Measurements from ENCODE around the gene QRICH2.
"Not testable (repeated sequence)": the region's sequence is repeated elsewhere in the genome, so short reads cannot be mapped to it uniquely, and the experiment has no call there.

The QRICH2 gene

GRCh38 chr17:76312735-76313134 lies 4.7 kb upstream of the QRICH2 start:
- 78% methylated on average over 3 of the region's 9 CpGs for WGBS (ENCODE audit: insufficient coverage)
- H3K36me3 ChIP-seq (ENCODE audit: control insufficient read depth in 4 of 4, insufficient read depth in 4 of 4, low read length in 3 of 4), result peaks cover 19 to 37% (median 26%) of the 10 kb centered on the region in 4 experiments
- H3K4me1 ChIP-seq (ENCODE audit: control extremely low read depth in 1 of 4, control insufficient read depth in 4 of 4, insufficient read depth in 4 of 4, low read length in 3 of 4), result peaks cover 0 to 9% (median 2%) of the 10 kb centered on the region in 4 experiments
- H3K9me3 ChIP-seq (ENCODE audit: control extremely low read depth in 1 of 5, control insufficient read depth in 4 of 5, insufficient read depth in 2 of 5, low read depth in 1 of 5, low read length in 4 of 5), result no peaks in the 10 kb centered on the region
- CTCF ChIA-PET, result no interaction called here
- no peaks in the 10 kb centered on the region for H3K27me3 ChIP-seq (replicated peaks in 2 of 5; ENCODE audit: control insufficient read depth in 4 of 5, insufficient read depth in 5 of 5, low read length in 4 of 5)
- no peak overlapping the region for H3K4me3 ChIP-seq (ENCODE audit: control insufficient read depth in 1 of 7, extremely low read depth in 1 of 7, insufficient read depth in 4 of 7, low read depth in 2 of 7, low read length in 6 of 7)
- POLR2A ChIA-PET, result interaction anchor here (0.6 kb wide), 1 partner anchor 45 kb away, joined by 3 read pairs; no protein-coding TSS in a partner anchor
- no peak overlapping the region for H3K27ac ChIP-seq (ENCODE audit: insufficient read depth in 1 of 2, low read depth in 1 of 2, low read length in 2 of 2, poor library complexity in 1 of 2, severe bottlenecking in 2 of 2)
- DNase-seq, result no peak

- Histone ChIP-seq H3K27ac (ENCODE audit: insufficient read depth in 1 of 2, low read depth in 1 of 2, low read length in 2 of 2, poor library complexity in 1 of 2, severe bottlenecking in 2 of 2) (no peak overlapping the region), H3K4me3 (ENCODE audit: control insufficient read depth in 1 of 7, extremely low read depth in 1 of 7, insufficient read depth in 4 of 7, low read depth in 2 of 7, low read length in 6 of 7) (no peak overlapping the region), H3K4me1 (ENCODE audit: control extremely low read depth in 1 of 4, control insufficient read depth in 4 of 4, insufficient read depth in 4 of 4, low read length in 3 of 4) (no peaks in the 10 kb centered on the region), H3K27me3 (replicated peaks in 2 of 5; ENCODE audit: control insufficient read depth in 4 of 5, insufficient read depth in 5 of 5, low read length in 4 of 5) (no peaks in the 10 kb centered on the region), H3K9me3 (ENCODE audit: control extremely low read depth in 1 of 5, control insufficient read depth in 4 of 5, insufficient read depth in 2 of 5, low read depth in 1 of 5, low read length in 4 of 5) (no peaks in the 10 kb centered on the region), H3K36me3 (ENCODE audit: control insufficient read depth in 4 of 4, insufficient read depth in 4 of 4, low read length in 3 of 4) (peaks cover 15 to 35% (median 24%) of the 10 kb centered on the region in 4 experiments)
- CTCF ChIA-PET, result interaction anchor here (1.2 to 18.5 kb wide), 6 partner anchors 9 to 106 kb away, joined by 3 to 226 read pairs (median 4); no protein-coding TSS in a partner anchor
- POLR2A ChIA-PET, result no interaction called here
- WGBS (ENCODE audit: insufficient coverage), result 86% methylated on average over 4 of the region's 4 CpGs
- peak in 2 of 3 donors; percentile 4 to 5 for DNase-seq
Measured at GRCh38 chr17:76309461-76309860, 1.4 kb upstream of the QRICH2 start.

GRCh38 chr17:76307299-76307965 lies 644 bp downstream of the QRICH2 start:
- 96% methylated on average over 58 of the region's 58 CpGs for WGBS (ENCODE audit: insufficient coverage)
- Histone ChIP-seq H3K36me3 (ENCODE audit: control insufficient read depth in 4 of 4, insufficient read depth in 4 of 4, low read length in 3 of 4) (peaks cover 5 to 20% (median 14%) of the 10 kb centered on the region in 4 experiments), H3K9me3 (ENCODE audit: control extremely low read depth in 1 of 5, control insufficient read depth in 4 of 5, insufficient read depth in 2 of 5, low read depth in 1 of 5, low read length in 4 of 5) (no peaks in the 10 kb centered on the region), H3K4me3 (ENCODE audit: control insufficient read depth in 1 of 7, extremely low read depth in 1 of 7, insufficient read depth in 4 of 7, low read depth in 2 of 7, low read length in 6 of 7) (no peak overlapping the region), H3K27me3 (replicated peaks in 2 of 5; ENCODE audit: control insufficient read depth in 4 of 5, insufficient read depth in 5 of 5, low read length in 4 of 5) (no peaks in the 10 kb centered on the region), H3K27ac (ENCODE audit: insufficient read depth in 1 of 2, low read depth in 1 of 2, low read length in 2 of 2, poor library complexity in 1 of 2, severe bottlenecking in 2 of 2) (no peak overlapping the region), H3K4me1 (ENCODE audit: control extremely low read depth in 1 of 4, control insufficient read depth in 4 of 4, insufficient read depth in 4 of 4, low read length in 3 of 4) (no peaks in the 10 kb centered on the region)
- ChIA-PET CTCF (interaction anchor here (18.5 kb wide), 1 partner anchor 94 kb away, joined by 226 read pairs; no protein-coding TSS in a partner anchor), POLR2A (interaction anchor here (0.6 kb wide), 1 partner anchor 406 kb away, joined by 9 read pairs; no protein-coding TSS in a partner anchor)
- no peak for DNase-seq

- H3K4me1 ChIP-seq (ENCODE audit: control extremely low read depth in 1 of 4, control insufficient read depth in 4 of 4, insufficient read depth in 4 of 4, low read length in 3 of 4); DNase-seq; H3K4me3 ChIP-seq (ENCODE audit: control insufficient read depth in 1 of 7, extremely low read depth in 1 of 7, insufficient read depth in 4 of 7, low read depth in 2 of 7, low read length in 6 of 7); H3K27ac ChIP-seq (ENCODE audit: insufficient read depth in 1 of 2, low read depth in 1 of 2, low read length in 2 of 2, poor library complexity in 1 of 2, severe bottlenecking in 2 of 2); H3K27me3 ChIP-seq (replicated peaks in 2 of 5; ENCODE audit: control insufficient read depth in 4 of 5, insufficient read depth in 5 of 5, low read length in 4 of 5); POLR2A ChIA-PET; H3K36me3 ChIP-seq (ENCODE audit: control insufficient read depth in 4 of 4, insufficient read depth in 4 of 4, low read length in 3 of 4); H3K9me3 ChIP-seq (ENCODE audit: control extremely low read depth in 1 of 5, control insufficient read depth in 4 of 5, insufficient read depth in 2 of 5, low read depth in 1 of 5, low read length in 4 of 5): not testable (repeated sequence)
- CTCF ChIA-PET, result interaction anchor here (1.3 to 18.5 kb wide), 4 partner anchors 10 to 96 kb away, joined by 3 to 226 read pairs (median 12); no protein-coding TSS in a partner anchor
- WGBS (ENCODE audit: insufficient coverage), result 100% methylated on average over 2 of the region's 3 CpGs
Measured at GRCh38 chr17:76305135-76305454, 3.0 kb downstream of the QRICH2 start.

DNA sequence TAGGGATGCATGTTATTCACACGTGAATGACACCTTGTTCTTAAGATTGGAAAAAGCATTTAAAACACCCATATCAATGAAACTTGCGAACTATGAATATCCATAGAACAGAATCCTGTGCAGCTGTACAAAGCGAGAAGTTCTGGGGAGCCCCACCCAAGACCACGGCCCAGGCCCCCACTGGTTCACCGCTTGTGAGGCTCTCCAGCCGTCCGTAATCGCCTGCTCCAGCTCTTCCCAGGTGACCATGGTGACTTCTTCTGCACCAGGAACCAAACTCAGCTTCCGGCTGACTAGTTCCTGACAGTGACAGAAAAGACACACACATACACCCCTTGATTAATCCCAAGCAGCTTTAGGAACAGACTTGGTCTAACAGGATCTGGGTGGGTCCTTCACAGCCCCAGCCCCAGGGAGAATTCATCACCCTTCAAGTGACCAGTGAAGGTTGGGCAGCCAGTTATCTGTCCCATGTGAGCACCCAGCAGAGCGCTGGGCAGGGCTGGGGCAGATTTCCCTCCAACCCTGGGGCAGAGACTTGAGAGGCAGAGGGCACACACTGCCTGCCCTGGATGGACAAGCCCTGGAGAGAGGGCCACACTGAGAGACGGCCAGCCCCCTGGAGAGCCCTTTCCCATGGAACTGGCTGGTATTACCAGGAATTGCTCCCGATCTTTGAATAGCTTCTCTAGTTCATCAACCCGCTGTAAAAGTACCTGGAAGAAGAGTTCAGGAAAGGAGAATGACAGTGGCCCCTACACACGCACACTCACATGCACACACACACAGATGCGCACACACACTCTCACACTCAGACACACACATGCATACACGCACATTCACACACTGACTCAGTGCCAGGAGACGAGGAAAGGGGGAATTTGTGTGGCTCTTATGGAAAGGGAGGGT lies 3.6 kb downstream of the QRICH2 start:
- CTCF ChIA-PET, result interaction anchor here (0.7 to 18.5 kb wide), 13 partner anchors 9 to 97 kb away, joined by 3 to 226 read pairs (median 5); partner anchors contain the start of gene PRPSAP1
- H3K36me3 ChIP-seq (ENCODE audit: control insufficient read depth in 4 of 4, insufficient read depth in 4 of 4, low read length in 3 of 4), result peaks cover 0 to 7% (median 4%) of the 10 kb centered on the region in 4 experiments
- POLR2A ChIA-PET, result no interaction called here

DNA sequence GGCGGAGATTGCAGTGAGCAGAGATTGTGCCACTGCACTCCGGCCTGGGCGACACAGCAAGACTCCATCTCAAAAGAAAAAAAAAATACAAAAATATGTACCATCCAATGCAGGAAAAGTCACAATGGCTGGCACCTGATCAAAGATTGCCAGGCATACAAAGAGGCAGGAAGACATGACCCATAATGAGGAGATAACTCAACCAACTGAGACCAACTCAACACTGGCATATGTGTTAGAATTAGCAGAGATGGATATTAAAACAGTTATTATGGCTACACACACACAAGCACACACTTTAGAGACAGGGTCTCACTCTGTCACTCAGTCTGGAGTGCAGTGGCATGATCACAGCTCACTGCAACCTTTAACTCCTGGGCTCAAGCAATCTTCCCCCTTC lies 10.6 kb downstream of the QRICH2 start:
- 100% methylated on average over 1 of the region's 3 CpGs for WGBS (ENCODE audit: insufficient coverage)
- Histone ChIP-seq H3K27ac (ENCODE audit: insufficient read depth in 1 of 2, low read depth in 1 of 2, low read length in 2 of 2, poor library complexity in 1 of 2, severe bottlenecking in 2 of 2) (no peak overlapping the region), H3K36me3 (ENCODE audit: control insufficient read depth in 4 of 4, insufficient read depth in 4 of 4, low read length in 3 of 4) (peaks cover 0 to 2% (median 0%) of the 10 kb centered on the region in 4 experiments), H3K27me3 (replicated peaks in 2 of 5; ENCODE audit: control insufficient read depth in 4 of 5, insufficient read depth in 5 of 5, low read length in 4 of 5) (no peaks in the 10 kb centered on the region), H3K4me3 (ENCODE audit: control insufficient read depth in 1 of 7, extremely low read depth in 1 of 7, insufficient read depth in 4 of 7, low read depth in 2 of 7, low read length in 6 of 7) (no peak overlapping the region), H3K9me3 (ENCODE audit: control extremely low read depth in 1 of 5, control insufficient read depth in 4 of 5, insufficient read depth in 2 of 5, low read depth in 1 of 5, low read length in 4 of 5) (no peaks in the 10 kb centered on the region), H3K4me1 (ENCODE audit: control extremely low read depth in 1 of 4, control insufficient read depth in 4 of 4, insufficient read depth in 4 of 4, low read length in 3 of 4) (no peaks in the 10 kb centered on the region)
- DNase-seq, result no peak
- POLR2A ChIA-PET, result interaction anchor here (0.7 kb wide), 1 partner anchor 88 kb away, joined by 6 read pairs; no protein-coding TSS in a partner anchor
- CTCF ChIA-PET, result interaction anchor here (0.7 to 18.5 kb wide), 7 partner anchors 18 to 386 kb away, joined by 3 to 226 read pairs (median 4); partner anchors contain the start of gene SPHK1

More for the DNA sequence above, 3.6 kb downstream of the QRICH2 start:
- WGBS (ENCODE audit: insufficient coverage), result 94% methylated on average over 9 of the region's 17 CpGs
- Histone ChIP-seq H3K27ac (ENCODE audit: insufficient read depth in 1 of 2, low read depth in 1 of 2, low read length in 2 of 2, poor library complexity in 1 of 2, severe bottlenecking in 2 of 2) (no peak overlapping the region), H3K4me3 (ENCODE audit: control insufficient read depth in 1 of 7, extremely low read depth in 1 of 7, insufficient read depth in 4 of 7, low read depth in 2 of 7, low read length in 6 of 7) (no peak overlapping the region), H3K4me1 (ENCODE audit: control extremely low read depth in 1 of 4, control insufficient read depth in 4 of 4, insufficient read depth in 4 of 4, low read length in 3 of 4) (no peaks in the 10 kb centered on the region), H3K27me3 (replicated peaks in 2 of 5; ENCODE audit: control insufficient read depth in 4 of 5, insufficient read depth in 5 of 5, low read length in 4 of 5) (no peaks in the 10 kb centered on the region), H3K9me3 (ENCODE audit: control extremely low read depth in 1 of 5, control insufficient read depth in 4 of 5, insufficient read depth in 2 of 5, low read depth in 1 of 5, low read length in 4 of 5) (no peaks in the 10 kb centered on the region)
- no peak for DNase-seq
